Measurements from ENCODE around the gene GPRIN3. TPM values are rescaled to one million over a fixed set of nuclear protein-coding genes. Genes with fewer than 3 reads are reported as not detected.
"Not testable (repeated sequence)": the region's sequence is repeated elsewhere in the genome, so short reads cannot be mapped to it uniquely, and the experiment has no call there.

GPRIN3 gene
- polyA plus RNA-seq, 3 donors from 2014 or later, result 5.5 to 15.9 (median 7.3) TPM

GRCh38 chr4:89212666-89213381 lies 94.8 kb downstream of the GPRIN3 start:
- H3K9me3 Mint-ChIP-seq, result peaks cover 0 to 7% (median 0%) of the 10 kb centered on the region in 6 donors
- H3K36me3 Mint-ChIP-seq, result peaks cover 0 to 3% (median 0%) of the 10 kb centered on the region in 3 donors
- no peak for DNase-seq
- H3K27ac Mint-ChIP-seq, result no peak overlapping the region
- no peaks in the 10 kb centered on the region for H3K4me1 Mint-ChIP-seq
- H3K27me3 Mint-ChIP-seq (ENCODE audit: low read depth in 3 of 3), result peaks cover 0 to 11% (median 4%) of the 10 kb centered on the region in 3 donors
- no peak overlapping the region for H3K4me3 Mint-ChIP-seq

GRCh38 chr4:89204624-89205023 lies 103.0 kb downstream of the GPRIN3 start:
- Mint-ChIP-seq H3K4me1 (no peaks in the 10 kb centered on the region), H3K4me3 (no peak overlapping the region), H3K27ac (no peak overlapping the region), H3K27me3 (ENCODE audit: low read depth in 3 of 3) (peaks cover 3 to 10% (median 3%) of the 10 kb centered on the region in 3 donors), H3K9me3 (peaks cover 0 to 7% (median 0%) of the 10 kb centered on the region in 6 donors), H3K36me3 (peaks cover 0 to 3% (median 0%) of the 10 kb centered on the region in 3 donors)
- no peak for DNase-seq

- no peak for DNase-seq
- peaks cover 0 to 3% (median 0%) of the 10 kb centered on the region in 3 donors for H3K36me3 Mint-ChIP-seq
- no peak overlapping the region for H3K4me3 Mint-ChIP-seq
- peaks cover 1 to 9% (median 3%) of the 10 kb centered on the region in 3 donors for H3K27me3 Mint-ChIP-seq (ENCODE audit: low read depth in 3 of 3)
- H3K27ac Mint-ChIP-seq, result no peak overlapping the region
- H3K4me1 Mint-ChIP-seq, result no peaks in the 10 kb centered on the region
- H3K9me3 Mint-ChIP-seq, result peaks cover 0 to 7% (median 0%) of the 10 kb centered on the region in 6 donors
Observed at GRCh38 chr4:89203902-89204301, 103.7 kb downstream of the GPRIN3 start.

GRCh38 chr4:89199394-89199793 lies 108.2 kb downstream of the GPRIN3 start:
- not testable (repeated sequence) for H3K36me3 Mint-ChIP-seq; H3K4me1 Mint-ChIP-seq; H3K9me3 Mint-ChIP-seq; H3K4me3 Mint-ChIP-seq; H3K27me3 Mint-ChIP-seq (ENCODE audit: low read depth in 3 of 3); DNase-seq; H3K27ac Mint-ChIP-seq

GRCh38 chr4:89197920-89198319 lies 109.7 kb downstream of the GPRIN3 start:
- H3K27me3 Mint-ChIP-seq (ENCODE audit: low read depth in 3 of 3), result peaks cover 1 to 5% (median 2%) of the 10 kb centered on the region in 3 donors
- no peak for DNase-seq
- no peaks in the 10 kb centered on the region for H3K36me3 Mint-ChIP-seq
- no peak overlapping the region for H3K4me3 Mint-ChIP-seq
- no peaks in the 10 kb centered on the region for H3K9me3 Mint-ChIP-seq
- no peaks in the 10 kb centered on the region for H3K4me1 Mint-ChIP-seq
- H3K27ac Mint-ChIP-seq, result no peak overlapping the region

GRCh38 chr4:89196745-89197144 lies 110.9 kb downstream of the GPRIN3 start:
- H3K27me3 Mint-ChIP-seq (ENCODE audit: low read depth in 3 of 3), result peaks cover 1 to 5% (median 2%) of the 10 kb centered on the region in 3 donors
- H3K36me3 Mint-ChIP-seq, result no peaks in the 10 kb centered on the region
- no peak overlapping the region for H3K4me3 Mint-ChIP-seq
- no peak for DNase-seq
- H3K27ac Mint-ChIP-seq, result no peak overlapping the region
- H3K9me3 Mint-ChIP-seq, result no peaks in the 10 kb centered on the region
- H3K4me1 Mint-ChIP-seq, result no peaks in the 10 kb centered on the region

DNA sequence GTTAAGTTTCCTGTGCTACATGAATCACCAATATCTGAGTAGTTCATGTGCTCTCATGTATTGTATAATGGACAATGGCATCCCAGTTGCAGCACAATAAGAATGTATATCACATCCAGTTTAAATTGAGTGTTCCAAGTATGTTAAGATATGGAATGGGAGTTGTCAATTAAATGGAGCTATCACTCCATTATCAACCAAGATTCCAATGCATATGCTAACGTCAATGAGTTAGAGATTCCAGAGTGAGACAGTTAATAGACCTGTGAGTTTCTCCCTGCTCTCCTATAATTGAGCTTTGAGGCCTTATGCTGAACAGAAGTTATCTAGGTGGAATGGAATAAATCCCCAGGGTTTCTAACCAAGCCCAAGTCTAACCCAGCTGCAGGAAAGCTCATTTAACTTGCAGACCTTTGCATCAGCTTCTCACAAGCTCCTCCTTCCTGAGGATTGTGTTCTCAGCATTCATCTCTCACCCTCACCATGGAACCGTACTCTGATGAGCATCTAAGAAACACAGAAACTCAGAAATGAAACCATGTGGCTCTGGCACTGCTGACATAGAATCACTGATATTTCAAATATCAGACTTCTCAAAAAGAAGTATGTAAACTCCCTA lies 111.4 kb downstream of the GPRIN3 start:
- no peak for DNase-seq
- H3K4me3 Mint-ChIP-seq, result no peak overlapping the region
- peaks cover 0 to 5% (median 2%) of the 10 kb centered on the region in 3 donors for H3K27me3 Mint-ChIP-seq (ENCODE audit: low read depth in 3 of 3)
- H3K36me3 Mint-ChIP-seq, result no peaks in the 10 kb centered on the region
- no peaks in the 10 kb centered on the region for H3K4me1 Mint-ChIP-seq
- H3K27ac Mint-ChIP-seq, result no peak overlapping the region
- H3K9me3 Mint-ChIP-seq, result no peaks in the 10 kb centered on the region

GRCh38 chr4:89193843-89194242 lies 113.8 kb downstream of the GPRIN3 start:
- Mint-ChIP-seq H3K27me3 (ENCODE audit: low read depth in 3 of 3) (peaks cover 0 to 8% (median 5%) of the 10 kb centered on the region in 3 donors), H3K4me1 (no peaks in the 10 kb centered on the region), H3K27ac (no peak overlapping the region), H3K36me3 (no peaks in the 10 kb centered on the region), H3K9me3 (no peaks in the 10 kb centered on the region), H3K4me3 (no peak overlapping the region)
- DNase-seq, result no peak

Other genes with a start within 250 kb of the GPRIN3 start
- 1 to 10 TPM; 2.0 to 7.4 (median 3.9) TPM for gene TIGD2, start 196.3 kb downstream of the GPRIN3 start, polyA plus RNA-seq